Measurements from ENCODE around the gene TEX55.
"Not testable (repeated sequence)": the region's sequence is repeated elsewhere in the genome, so short reads cannot be mapped to it uniquely, and the experiment has no call there.

The TEX55 gene

DNA sequence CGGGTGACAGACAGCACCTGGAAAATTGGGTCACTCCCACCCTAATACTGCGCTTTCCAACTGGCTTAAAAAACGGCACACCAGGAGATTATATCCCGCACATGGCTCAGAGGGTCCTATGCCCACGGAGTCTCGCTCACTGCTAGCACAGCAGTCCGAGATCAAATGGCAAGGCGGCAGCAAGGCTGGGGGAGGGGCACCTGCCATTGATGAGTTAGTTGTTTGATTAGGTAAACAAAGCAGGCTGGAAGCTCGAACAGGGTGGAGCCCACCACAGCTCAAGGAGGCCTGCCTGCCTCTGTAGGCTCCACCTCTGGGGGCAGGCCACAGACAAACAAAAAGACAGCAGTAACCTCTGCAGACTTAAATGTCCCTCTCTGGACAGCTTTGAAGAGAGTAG lies 18.8 kb downstream of the TEX55 start:
- not testable (repeated sequence) for H3K4me3 ChIP-seq (ENCODE audit: low read length); H3K4me1 ChIP-seq (ENCODE audit: control insufficient read depth, insufficient read depth, low read length); H3K9ac ChIP-seq (ENCODE audit: low read length); H3K27me3 ChIP-seq (ENCODE audit: control insufficient read depth, insufficient read depth, low read length); H3K36me3 ChIP-seq (ENCODE audit: control insufficient read depth, insufficient read depth, low read length); H3K9me3 ChIP-seq (ENCODE audit: control insufficient read depth, low read length)

DNA sequence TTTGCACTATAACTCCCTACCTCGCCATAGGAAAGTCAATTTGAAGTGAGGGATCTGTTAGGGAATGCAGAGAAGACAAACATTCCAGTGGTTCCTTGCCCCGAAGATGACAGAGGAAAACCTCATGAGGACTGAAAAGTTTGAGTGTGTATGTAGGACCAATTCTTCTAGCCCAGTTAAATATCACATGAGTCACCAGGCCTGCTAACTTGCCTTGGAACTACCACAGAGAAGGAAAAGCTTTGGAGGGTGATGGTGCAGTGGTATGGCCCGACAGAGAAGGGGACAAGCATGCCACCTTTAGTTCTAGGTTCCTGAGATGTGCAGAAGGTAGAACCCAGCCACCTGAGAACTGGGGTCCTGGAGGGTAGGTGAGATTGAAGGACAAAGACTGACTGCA lies 24.9 kb downstream of the TEX55 start:
- Histone ChIP-seq H3K27me3 (ENCODE audit: control insufficient read depth, insufficient read depth, low read length) (no peaks in the 10 kb centered on the region), H3K9ac (ENCODE audit: low read length) (no peak overlapping the region), H3K36me3 (ENCODE audit: control insufficient read depth, insufficient read depth, low read length) (no peaks in the 10 kb centered on the region), H3K9me3 (ENCODE audit: control insufficient read depth, low read length) (no peaks in the 10 kb centered on the region), H3K4me1 (ENCODE audit: control insufficient read depth, insufficient read depth, low read length) (peaks cover 4% of the 10 kb centered on the region), H3K4me3 (ENCODE audit: low read length) (no peak overlapping the region)

DNA sequence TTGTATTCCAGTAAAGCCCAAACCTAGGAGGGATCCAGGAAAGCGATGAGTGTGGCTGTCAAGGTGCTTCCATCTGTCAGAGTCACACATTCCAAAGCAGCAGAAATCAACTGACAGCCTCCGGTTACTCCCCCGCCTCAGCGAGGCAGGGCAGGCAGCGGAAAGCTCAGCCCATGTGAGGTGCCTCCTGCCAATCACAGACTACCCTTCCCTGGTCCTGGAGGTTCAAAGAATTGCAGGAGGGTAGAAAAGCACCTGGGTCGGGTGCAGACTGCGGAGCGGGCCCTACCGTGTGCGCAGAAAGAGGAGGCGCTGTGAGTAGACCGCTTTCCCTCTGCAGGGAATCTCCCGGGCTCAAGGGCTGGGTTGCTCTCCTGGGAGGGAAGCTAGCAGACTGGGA lies 27.4 kb downstream of the TEX55 start, which contains the start of gene UPK1B:
Gene UPK1B, plus strand, starts transcription at position 274 of the 400 bp plus-strand sequence. CDS start 13,144 bp downstream, outside the sequence.
- H3K4me3 ChIP-seq (ENCODE audit: low read length) = peak within 1 kb of the TSS; percentile 53
- H3K9ac ChIP-seq (ENCODE audit: low read length) = peak within 1 kb of the TSS; percentile 69
- no peaks in the 10 kb centered on the region for H3K9me3 ChIP-seq (ENCODE audit: control insufficient read depth, low read length)
- no peaks in the 10 kb centered on the region for H3K27me3 ChIP-seq (ENCODE audit: control insufficient read depth, insufficient read depth, low read length)
- H3K4me1 ChIP-seq (ENCODE audit: control insufficient read depth, insufficient read depth, low read length) = peaks cover 20% of the 10 kb centered on the region
- H3K36me3 ChIP-seq (ENCODE audit: control insufficient read depth, insufficient read depth, low read length) = no peaks in the 10 kb centered on the region

GRCh38 chr3:119175872-119176756 lies 30.1 kb downstream of the TEX55 start:
- Histone ChIP-seq H3K4me1 (ENCODE audit: control insufficient read depth, insufficient read depth, low read length) (peaks cover 35% of the 10 kb centered on the region), H3K9ac (ENCODE audit: low read length) (peak overlapping the region; percentile 63), H3K27me3 (ENCODE audit: control insufficient read depth, insufficient read depth, low read length) (no peaks in the 10 kb centered on the region), H3K4me3 (ENCODE audit: low read length) (no peak overlapping the region), H3K36me3 (ENCODE audit: control insufficient read depth, insufficient read depth, low read length) (no peaks in the 10 kb centered on the region), H3K9me3 (ENCODE audit: control insufficient read depth, low read length) (no peaks in the 10 kb centered on the region)

DNA sequence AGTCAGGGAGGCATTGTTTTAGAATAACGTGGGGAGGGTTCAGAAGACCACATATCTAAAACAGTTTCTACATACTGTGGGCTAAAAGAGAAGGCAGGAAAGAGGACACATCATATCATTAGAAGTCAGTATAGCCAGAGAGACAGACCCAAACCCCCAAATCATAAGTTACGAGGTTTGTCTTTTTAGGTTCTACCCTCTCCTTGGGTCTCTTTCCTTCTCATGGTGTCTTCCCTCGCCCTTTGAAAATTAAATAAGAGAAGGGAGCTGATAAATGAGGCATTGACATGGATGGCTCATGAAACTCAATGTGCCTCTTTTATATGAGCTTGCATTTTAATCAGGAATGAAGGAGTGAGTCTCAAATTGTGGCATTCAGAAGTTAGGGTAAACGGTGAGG lies 30.8 kb downstream of the TEX55 start:
- Histone ChIP-seq H3K4me1 (ENCODE audit: control insufficient read depth, insufficient read depth, low read length) (peaks cover 42% of the 10 kb centered on the region), H3K27me3 (ENCODE audit: control insufficient read depth, insufficient read depth, low read length) (no peaks in the 10 kb centered on the region), H3K9me3 (ENCODE audit: control insufficient read depth, low read length) (no peaks in the 10 kb centered on the region), H3K4me3 (ENCODE audit: low read length) (no peak overlapping the region), H3K36me3 (ENCODE audit: control insufficient read depth, insufficient read depth, low read length) (no peaks in the 10 kb centered on the region), H3K9ac (ENCODE audit: low read length) (peak overlapping the region; percentile 63)

DNA sequence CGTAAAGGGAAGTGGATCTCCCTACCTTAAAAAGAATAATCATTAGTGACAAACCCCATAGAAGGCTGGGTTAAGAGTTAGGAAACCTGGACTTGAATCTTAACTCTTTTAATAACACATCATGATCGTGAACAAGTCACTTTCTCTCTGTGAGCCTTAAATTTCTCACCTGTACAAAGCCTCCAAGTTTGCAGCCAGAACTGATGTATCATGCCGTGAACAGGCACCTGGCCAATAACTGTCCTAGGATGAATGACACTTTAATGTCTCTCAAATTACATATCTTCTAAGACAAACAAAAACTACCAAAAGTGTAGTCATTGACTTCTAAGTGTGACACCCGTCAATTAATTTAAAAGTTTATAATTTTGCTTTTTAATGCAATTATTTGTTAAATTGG lies 31.4 kb downstream of the TEX55 start:
- Histone ChIP-seq H3K27me3 (ENCODE audit: control insufficient read depth, insufficient read depth, low read length) (no peaks in the 10 kb centered on the region), H3K9me3 (ENCODE audit: control insufficient read depth, low read length) (no peaks in the 10 kb centered on the region), H3K36me3 (ENCODE audit: control insufficient read depth, insufficient read depth, low read length) (no peaks in the 10 kb centered on the region), H3K4me3 (ENCODE audit: low read length) (no peak overlapping the region), H3K9ac (ENCODE audit: low read length) (peak overlapping the region; percentile 63), H3K4me1 (ENCODE audit: control insufficient read depth, insufficient read depth, low read length) (peaks cover 47% of the 10 kb centered on the region)

DNA sequence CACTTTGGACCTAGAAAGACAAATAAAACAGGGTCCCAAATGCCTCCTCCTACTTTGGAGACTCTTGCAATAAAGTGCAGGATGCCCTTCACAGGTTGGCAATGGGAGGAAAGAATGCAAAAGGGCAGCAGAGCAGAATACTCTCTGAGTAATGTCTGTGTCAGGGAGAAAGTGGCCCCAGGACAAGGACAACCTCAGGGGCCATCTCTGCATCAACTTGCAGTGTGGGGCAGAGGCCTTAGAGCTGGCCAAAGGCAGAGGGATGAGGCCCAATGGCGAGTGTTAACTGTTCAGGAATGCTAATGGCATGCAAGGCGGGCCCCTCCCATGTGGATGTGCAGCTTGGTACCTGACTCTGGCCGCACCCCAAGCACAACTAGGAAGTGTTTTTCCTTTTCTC lies 35.8 kb downstream of the TEX55 start:
- Histone ChIP-seq H3K36me3 (ENCODE audit: control insufficient read depth, insufficient read depth, low read length) (no peaks in the 10 kb centered on the region), H3K9ac (ENCODE audit: low read length) (no peak overlapping the region), H3K4me3 (ENCODE audit: low read length) (no peak overlapping the region), H3K9me3 (ENCODE audit: control insufficient read depth, low read length) (no peaks in the 10 kb centered on the region), H3K27me3 (ENCODE audit: control insufficient read depth, insufficient read depth, low read length) (no peaks in the 10 kb centered on the region), H3K4me1 (ENCODE audit: control insufficient read depth, insufficient read depth, low read length) (peaks cover 70% of the 10 kb centered on the region)

DNA sequence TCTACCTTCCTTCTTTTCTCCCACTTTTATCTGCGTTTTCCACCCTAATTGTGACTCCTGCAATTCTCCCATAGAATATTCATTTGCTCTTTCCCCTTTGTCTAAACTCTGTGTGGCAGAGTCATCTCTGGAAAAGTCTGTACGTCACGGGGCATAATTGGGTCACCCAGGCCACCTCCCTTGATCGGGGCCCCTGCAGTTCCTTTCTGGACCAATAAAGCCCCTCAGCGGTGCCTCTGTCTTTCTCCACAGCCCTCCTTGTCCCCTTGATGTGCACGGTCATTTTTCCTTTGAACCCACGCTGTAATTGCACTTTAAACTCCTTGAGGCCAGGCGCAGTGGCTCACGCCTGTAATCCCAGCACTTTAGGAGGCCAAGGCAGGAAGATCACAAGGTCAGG lies 38.1 kb downstream of the TEX55 start:
- no peak overlapping the region for H3K4me3 ChIP-seq (ENCODE audit: low read length)
- no peaks in the 10 kb centered on the region for H3K27me3 ChIP-seq (ENCODE audit: control insufficient read depth, insufficient read depth, low read length)
- H3K4me1 ChIP-seq (ENCODE audit: control insufficient read depth, insufficient read depth, low read length) = peaks cover 50% of the 10 kb centered on the region
- no peak overlapping the region for H3K9ac ChIP-seq (ENCODE audit: low read length)
- no peaks in the 10 kb centered on the region for H3K9me3 ChIP-seq (ENCODE audit: control insufficient read depth, low read length)
- no peaks in the 10 kb centered on the region for H3K36me3 ChIP-seq (ENCODE audit: control insufficient read depth, insufficient read depth, low read length)

DNA sequence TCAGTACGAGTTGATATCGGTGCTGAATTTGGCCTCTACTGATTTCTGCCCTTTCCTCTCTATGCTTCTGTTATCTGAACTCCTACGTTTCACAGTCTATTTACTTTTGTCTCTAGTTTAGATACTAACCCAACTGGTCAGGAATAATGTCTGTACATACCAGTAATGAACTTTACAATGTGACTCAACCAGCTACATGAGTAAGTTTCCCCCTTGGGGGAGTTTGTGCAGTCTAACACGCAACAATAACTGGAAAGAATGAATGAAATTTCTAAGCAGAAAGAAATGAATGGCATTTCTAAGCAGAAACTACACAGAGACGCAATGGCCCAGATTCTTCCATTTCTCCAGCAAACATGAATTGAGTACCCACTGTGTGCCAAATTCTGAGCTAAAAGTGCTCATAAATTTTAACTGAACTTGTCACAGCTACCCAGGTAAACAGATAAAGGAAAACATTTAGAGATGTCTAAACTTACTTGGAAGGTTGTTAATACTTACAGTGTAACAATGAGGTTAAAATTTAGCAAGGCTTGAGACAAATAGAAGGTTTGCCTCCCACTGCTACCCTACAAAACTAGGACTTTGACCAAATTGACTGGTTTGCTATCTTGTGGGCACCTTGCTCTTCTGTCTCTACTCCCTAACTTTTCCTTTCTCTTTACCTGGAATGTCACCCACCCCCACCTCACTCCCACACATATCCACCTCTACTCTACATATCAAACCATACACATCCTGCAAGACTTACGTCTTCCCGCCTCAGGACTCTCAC lies 39.0 kb downstream of the TEX55 start:
- Histone ChIP-seq H3K27me3 (ENCODE audit: control insufficient read depth, insufficient read depth, low read length) (no peaks in the 10 kb centered on the region), H3K4me1 (ENCODE audit: control insufficient read depth, insufficient read depth, low read length) (peaks cover 49% of the 10 kb centered on the region), H3K9me3 (ENCODE audit: control insufficient read depth, low read length) (no peaks in the 10 kb centered on the region), H3K36me3 (ENCODE audit: control insufficient read depth, insufficient read depth, low read length) (no peaks in the 10 kb centered on the region), H3K9ac (ENCODE audit: low read length) (no peak overlapping the region), H3K4me3 (ENCODE audit: low read length) (no peak overlapping the region)

- Histone ChIP-seq H3K9ac (ENCODE audit: low read length) (no peak overlapping the region), H3K9me3 (ENCODE audit: control insufficient read depth, low read length) (no peaks in the 10 kb centered on the region)
These were observed 41.3 kb downstream of the TEX55 start for GRCh38 chr3:119187266-119187665.

DNA sequence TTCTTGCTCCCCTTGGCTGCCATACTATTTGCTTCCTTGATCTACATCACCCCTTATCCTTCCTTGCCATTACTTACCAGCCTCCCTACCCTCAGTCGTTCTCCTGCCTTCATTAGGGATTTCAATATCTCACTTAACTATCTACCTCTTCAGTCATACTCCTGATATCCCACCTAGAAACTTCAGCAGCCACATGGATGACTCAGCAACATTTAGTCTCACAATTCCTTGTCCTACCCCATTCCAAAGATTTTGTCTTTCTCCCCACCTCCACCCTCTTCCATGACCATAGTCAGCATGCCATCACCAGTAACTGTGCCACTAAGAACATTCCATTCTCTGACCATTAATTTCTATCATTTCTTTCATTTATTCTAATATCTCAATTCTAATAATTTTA lies 45.8 kb downstream of the TEX55 start:
- peaks cover 6% of the 10 kb centered on the region for H3K4me1 ChIP-seq (ENCODE audit: control insufficient read depth, insufficient read depth, low read length)
- H3K36me3 ChIP-seq (ENCODE audit: control insufficient read depth, insufficient read depth, low read length) = no peaks in the 10 kb centered on the region
- H3K9ac ChIP-seq (ENCODE audit: low read length) = no peak overlapping the region
- no peaks in the 10 kb centered on the region for H3K27me3 ChIP-seq (ENCODE audit: control insufficient read depth, insufficient read depth, low read length)
- no peaks in the 10 kb centered on the region for H3K9me3 ChIP-seq (ENCODE audit: control insufficient read depth, low read length)
- no peak overlapping the region for H3K4me3 ChIP-seq (ENCODE audit: low read length)

More at GRCh38 chr3:119187266-119187665, 41.3 kb downstream of the TEX55 start:
- Histone ChIP-seq H3K36me3 (ENCODE audit: control insufficient read depth, insufficient read depth, low read length) (no peaks in the 10 kb centered on the region), H3K4me1 (ENCODE audit: control insufficient read depth, insufficient read depth, low read length) (peaks cover 29% of the 10 kb centered on the region), H3K4me3 (ENCODE audit: low read length) (no peak overlapping the region), H3K27me3 (ENCODE audit: control insufficient read depth, insufficient read depth, low read length) (no peaks in the 10 kb centered on the region)

All from mucosa of stomach (tissue), 1 donor.